NCI-H460 (cell line): ENCODE data around the gene METTL6. TPM values are rescaled to one million over a fixed set of nuclear protein-coding genes. Genes with fewer than 3 reads are reported as not detected.
"Not testable (repeated sequence)": the region's sequence is repeated elsewhere in the genome, so short reads cannot be mapped to it uniquely, and the experiment has no call there.

Source experiments
- DNase-seq: peaks from one replicate; pipeline ENCODE4 v3.0.0-alpha.2; 2016; ENCODE audit warnings: low read depth; ENCODE audit errors: extremely low read depth
- total RNA-seq: library from RNA; depleted of rRNA; stranded (reverse); fragments of >200 nt; shearing (Covaris generic); gene quantifications from 2 replicates; pipeline ENCODE4 v1.2.3, GENCODE V29; 2014

The METTL6 gene
- total RNA-seq, 1 experiment from 2014 or later, result 34.7 TPM

- peak; percentile 30 for DNase-seq
Measured at GRCh38 chr3:15405448-15406050, 21.8 kb downstream of the METTL6 start.

- no peak for DNase-seq
Measured at GRCh38 chr3:15404767-15405166, 22.6 kb downstream of the METTL6 start.

- DNase-seq, result no peak
Measured at GRCh38 chr3:15403965-15404364, 23.4 kb downstream of the METTL6 start.

DNA sequence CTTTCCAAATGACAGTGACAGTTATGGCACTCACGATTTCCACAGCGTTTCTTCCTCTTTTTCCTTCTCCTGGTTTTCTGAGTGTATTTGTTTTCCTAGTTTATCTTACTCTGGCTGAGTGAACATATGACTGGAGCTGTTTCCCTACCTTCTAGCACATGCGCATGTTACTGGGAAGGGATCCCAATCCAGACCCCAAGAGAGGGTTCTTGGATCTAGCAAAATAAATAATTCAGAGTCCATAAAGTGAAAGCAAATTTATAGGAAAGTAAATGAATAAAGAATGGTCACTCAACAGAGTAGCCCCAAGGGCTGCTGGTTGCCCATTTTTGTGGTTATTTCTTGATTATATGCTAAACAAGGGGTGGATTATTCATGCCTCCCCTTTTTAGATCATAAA is 23.8 kb downstream of the METTL6 start:
- no peak for DNase-seq

- no peak for DNase-seq
Measured at GRCh38 chr3:15401936-15402335, 25.4 kb downstream of the METTL6 start.

DNA sequence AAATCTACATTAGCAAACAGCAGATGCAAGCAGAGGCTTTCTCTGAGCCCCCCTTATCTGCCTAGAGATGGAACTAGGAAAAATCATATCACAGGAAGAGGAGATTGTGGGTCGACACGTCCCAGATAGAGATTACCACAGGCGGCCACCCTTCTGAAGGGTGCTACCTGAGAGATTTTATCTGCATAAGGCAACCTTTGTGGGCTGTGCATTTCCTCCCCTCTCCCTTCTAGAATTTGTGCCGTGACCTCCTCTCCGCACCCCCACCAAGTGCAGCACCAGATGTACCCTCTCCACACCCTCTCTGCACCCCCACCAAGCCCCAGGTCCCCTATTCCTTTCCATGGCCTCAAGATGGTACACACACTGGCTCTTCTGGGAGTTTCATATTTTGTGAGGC is 27.4 kb downstream of the METTL6 start:
- no peak for DNase-seq

GRCh38 chr3:15398731-15399133 is 28.6 kb downstream of the METTL6 start:
- DNase-seq, result not testable (repeated sequence)

- not testable (repeated sequence) for DNase-seq
Measured at GRCh38 chr3:15393252-15393651, 34.1 kb downstream of the METTL6 start.

DNA sequence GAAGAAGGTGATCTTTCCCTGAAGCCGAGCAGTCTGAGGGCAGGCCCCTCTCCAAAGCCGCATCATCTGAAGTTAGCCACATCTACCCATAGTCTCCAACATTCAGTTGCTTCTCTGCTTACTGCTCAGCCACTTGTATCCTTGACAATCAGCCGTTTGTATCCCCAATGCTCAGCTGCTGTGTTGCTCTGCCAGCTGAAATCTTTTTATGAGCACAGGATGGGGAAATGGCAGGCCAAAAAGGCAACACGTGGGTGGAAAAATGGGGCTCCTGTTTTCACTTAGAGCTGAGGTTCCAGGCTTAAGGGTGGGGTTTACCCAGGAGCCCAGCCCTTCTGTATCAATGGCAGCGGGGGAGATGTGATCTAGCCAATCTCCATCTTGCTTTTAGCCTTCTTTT is 36.3 kb downstream of the METTL6 start:
- no peak for DNase-seq

DNA sequence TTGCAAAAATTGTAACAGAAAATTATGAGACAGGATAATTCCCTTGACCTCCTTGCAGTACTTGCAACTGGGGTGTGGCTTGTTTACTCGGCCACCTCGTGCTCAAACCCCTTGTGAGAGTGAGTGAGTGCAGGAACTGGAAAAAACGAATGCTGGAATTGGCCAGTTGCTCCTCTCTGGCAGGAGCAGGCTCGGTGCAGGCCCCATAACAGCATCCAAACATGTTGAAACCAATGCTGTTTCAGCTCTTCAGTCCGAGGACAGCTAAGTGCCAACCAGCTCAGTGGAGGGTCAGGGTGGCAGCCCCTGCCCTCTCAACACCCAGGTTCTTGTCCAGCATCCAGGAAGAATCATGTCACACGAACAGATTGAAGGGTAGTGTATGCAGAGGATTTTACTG is 36.9 kb downstream of the METTL6 start:
- DNase-seq, result no peak

- DNase-seq, result not testable (repeated sequence)
Measured at GRCh38 chr3:15388335-15388734, 39.0 kb downstream of the METTL6 start.

DNA sequence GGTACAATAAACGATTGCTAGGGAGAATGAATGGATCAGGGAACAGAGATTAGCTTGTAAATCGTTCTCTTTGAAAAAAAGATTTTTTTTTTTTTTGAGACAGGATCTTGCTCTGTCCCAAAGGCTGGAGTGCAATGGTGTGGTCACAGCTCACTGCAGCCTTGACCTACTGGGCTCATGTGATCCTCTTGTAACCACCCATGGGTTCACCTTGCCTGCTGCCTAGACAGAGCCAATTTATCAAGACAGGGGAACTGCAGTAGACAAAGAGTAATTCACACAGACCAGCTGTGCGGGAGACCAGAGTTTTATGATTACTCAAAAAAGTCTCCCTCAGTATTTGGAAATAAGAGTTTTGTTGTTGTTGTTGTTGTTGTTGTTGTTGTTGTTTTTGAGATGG is 39.6 kb downstream of the METTL6 start:
- DNase-seq, result no peak

- no peak for DNase-seq
Measured at GRCh38 chr3:15387171-15387581, 40.2 kb downstream of the METTL6 start.

DNA sequence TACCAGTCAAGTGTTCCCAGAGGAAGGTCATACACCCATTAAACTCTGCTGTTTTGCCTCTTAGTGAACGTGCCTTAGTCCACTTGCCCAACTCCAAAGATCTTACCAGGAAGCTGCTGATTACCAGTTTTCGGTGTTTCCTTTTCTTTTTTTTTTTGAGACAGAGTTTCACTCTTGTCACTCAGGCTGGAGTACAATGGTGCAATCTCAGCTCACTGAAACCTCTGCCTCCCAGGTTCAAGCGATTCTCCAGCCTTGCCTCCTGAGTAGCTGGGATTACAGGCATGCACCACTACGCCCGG is 40.7 kb downstream of the METTL6 start:
- DNase-seq, result not testable (repeated sequence)

DNA sequence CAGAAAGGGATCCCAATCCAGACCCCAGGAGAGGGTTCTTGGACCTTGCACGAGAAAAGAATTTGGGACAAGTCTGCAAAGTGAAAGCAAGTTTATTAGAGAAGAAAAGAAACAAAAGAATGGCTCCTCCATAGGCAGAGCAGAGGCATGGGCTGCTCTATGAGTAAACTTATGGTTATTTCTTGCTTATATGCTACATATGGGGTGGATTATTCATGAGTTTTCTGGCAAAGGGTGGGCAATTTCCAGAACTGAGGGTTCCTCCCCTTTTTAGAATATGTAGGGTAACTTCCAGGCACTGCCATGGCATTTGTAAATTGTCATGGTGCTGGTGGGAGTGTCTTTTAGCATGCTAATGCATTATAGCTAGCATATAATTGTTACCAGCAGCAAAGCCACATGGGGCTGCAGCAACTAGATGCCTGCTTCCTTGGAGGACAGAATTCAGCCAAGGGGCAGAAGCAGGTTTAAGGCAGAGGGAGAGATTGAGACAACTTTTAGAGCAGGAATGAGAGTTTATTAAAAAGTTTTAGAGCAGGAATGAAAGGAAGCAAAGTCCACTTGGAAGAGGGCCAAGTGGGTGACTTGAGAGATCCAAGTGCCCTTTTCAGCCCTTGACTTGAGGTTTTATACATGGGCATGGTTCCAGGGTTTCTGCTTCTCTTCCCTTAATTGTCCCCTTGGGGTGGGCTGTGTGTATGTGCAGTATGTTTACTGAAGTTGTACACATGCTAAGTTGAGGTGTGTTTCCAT is 41.3 kb downstream of the METTL6 start:
- peak; percentile 22 for DNase-seq

DNA sequence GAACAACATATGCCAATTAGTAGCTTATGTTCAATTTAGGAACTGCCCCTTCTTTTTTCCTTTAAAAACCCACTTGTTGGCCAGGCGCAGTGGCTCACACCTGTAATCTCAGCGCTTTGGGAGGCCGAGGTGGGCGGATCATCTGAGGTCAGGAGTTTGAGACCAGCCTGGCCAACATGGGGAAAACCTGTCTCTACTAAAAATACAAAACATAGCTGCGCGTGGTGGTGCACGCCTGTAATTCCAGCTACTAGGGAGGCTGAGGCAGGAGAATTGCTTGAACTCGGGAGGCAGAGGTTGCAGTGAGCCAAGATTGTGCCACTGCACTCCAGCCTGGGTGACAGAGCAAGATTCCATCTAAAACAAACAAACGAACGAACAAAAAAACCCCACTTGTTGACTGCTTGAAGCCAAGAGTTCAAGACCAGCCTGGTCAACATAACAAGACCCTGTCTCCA is 42.1 kb downstream of the METTL6 start:
- DNase-seq, result not testable (repeated sequence)

DNA sequence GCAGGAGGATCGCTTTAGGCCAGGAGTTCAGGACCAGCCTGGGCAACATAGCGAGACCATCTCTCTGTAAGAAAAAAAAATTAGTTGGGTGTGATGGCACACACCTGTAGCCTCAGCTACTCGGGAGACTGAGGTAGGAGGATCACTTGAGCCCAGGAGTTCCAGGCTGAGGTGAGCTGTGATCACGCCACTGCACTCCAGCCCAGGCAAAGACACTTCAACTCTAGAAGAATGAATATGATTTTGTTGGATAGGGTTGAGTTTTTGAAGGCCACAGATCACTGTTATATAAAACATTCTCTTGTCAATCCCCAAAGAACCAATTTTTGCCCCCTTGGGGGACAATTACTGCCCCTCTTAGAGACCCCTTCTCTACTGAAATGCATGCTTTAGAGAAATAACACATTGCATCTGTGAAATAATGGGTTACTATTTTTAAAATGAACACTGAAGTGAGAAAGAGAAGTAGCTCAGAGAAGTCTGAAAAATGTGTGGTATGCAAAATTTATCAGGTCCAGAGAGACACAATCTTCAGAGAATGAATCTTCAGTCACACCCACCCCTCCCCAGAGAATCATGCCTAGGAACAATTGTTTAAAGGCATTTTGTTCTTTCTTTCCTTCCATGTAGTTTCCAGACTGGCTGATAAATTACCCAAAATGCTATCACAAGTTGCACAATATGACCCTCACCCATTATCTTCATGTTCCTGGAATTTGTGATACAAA is 42.7 kb downstream of the METTL6 start:
- DNase-seq, result no peak

DNA sequence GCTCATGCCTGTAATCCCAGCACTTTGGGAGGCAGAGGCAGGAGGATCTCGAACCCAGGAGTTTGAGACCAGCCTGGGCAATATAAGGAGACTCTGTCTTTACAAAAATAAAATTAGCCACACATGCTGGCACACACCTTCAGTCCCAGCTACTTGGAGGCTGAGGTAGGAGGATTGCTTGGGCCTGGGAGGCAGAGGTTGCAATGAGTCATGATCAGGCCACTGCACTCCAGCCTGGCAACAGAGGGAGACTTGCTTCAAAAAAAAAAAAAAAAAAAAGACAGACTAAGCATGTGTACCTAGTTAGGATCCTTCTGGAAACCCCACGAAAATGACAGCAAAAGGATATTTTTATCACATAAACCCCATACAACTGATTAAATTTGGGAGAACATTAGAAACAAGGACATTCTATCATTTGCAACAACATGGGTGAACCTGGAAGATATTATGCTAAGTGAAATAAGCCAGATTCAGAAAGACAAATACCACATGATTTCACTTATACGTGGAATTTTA is 44.9 kb downstream of the METTL6 start:
- no peak for DNase-seq

DNA sequence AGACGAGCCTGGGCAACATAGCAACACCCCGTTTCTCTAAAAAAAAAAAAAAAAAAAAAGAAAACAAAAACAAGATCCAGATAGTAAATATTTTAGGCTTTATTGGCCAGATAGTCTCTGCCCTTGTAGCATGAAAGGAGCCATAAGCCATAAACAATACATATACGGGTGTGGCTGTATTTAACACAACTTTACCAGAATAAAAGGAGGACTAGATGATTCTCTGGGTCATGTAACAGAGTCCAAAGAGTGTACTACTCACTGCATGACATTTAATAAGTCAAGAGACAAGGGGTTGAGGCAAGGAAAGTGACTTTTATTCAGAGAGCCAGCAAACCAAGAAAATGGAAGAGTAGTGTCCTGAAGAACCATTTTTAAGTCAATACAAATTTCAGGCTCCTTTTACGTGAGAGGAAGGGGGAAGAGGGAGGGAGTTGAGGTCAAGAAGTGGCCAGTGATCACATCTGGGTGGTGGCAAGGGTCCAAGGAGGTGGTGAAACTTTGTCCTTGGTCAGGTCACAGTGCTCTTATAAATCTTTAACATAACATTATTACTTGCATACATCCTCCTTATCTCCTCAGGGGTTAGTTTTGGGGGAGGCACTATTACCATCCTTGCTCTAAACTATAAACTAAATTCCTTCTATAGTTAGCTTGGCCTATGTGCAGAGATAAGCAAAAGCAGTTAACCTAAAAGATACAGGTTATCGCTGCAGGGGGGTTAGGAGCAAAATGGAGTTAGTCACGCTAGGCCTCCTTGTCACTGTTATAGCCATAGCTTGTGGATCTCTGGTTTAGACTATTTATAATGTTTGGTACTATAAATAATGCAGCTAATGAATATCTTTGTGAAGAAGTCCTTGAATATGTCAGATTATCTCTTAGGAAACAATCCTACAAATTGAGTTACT is 46.1 kb downstream of the METTL6 start:
- DNase-seq, result no peak

DNA sequence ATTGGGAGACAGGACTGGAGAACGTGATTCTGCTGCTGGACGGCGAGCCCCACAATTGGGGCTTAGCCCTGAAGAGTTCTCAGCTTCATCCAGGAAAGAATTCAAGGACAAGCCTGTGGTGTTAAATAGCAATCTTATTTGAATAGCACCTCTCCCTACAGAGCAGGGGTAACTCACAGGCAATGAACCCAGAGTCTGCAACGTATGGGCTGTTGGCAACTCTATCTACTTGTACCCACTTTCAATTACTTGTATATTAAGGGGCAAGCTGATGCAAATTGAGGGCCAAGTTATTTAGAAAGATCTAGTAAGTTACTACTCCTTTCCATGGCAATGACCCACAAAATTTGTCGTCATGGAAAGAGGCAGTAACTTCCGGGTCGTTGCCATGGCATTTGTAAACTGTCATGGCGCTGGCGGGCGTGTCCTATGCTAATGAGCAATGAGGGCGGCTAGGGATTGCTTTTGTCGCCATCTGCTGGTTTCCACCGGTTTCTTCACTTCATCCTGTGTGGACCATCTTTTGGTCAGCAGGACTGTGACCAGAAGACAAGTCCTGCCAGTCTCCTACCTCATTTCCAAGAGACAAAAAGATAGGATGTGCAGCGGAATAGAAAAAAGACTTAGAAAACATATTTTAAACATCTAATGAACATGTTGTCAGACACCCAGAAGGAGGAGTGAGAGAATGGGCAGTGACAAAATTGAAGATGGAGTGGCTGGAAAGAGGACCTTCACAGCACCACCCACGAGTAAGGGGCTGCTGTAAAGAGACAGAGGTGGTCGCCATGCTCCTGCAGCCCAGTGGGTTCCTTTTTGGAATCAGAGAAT is 49.2 kb downstream of the METTL6 start:
- DNase-seq, result peak; percentile 89
